ENCODE measurements around the gene PKN2.
A peak's percentile ranks its signal among the peaks of the same experiment; 100 is the strongest.

The PKN2 gene

DNA sequence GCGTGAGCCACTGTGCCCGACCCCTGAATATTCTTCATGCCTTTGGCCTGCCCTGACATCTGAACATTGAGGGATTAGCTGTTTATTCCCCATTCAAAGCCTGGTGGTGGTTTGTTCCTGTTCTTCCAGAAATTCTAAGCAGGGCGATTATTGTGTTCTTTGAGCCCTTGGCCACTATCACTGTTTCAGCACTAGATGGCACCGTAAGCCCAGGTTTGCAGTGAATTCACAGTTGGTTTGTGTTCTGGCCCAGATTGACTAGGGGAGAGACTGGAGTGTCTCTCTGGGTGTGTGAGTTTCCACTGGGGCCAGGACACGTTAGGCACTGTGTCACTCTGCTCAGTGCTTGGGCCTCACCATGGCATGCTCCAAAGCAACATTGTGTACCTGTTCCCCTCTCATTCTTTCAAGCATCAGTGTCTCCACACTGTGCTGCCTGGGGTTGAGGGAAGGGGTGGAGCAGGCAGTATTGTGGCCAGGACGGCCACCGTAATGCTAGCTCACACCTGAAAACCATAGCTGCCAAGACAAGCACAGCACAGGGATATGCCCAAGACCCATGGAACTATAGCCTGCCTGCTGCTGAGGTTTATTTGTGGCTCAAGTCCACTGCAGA lies 52.7 kb downstream of the PKN2 start:
- DNase-seq: peak; percentile 6

DNA sequence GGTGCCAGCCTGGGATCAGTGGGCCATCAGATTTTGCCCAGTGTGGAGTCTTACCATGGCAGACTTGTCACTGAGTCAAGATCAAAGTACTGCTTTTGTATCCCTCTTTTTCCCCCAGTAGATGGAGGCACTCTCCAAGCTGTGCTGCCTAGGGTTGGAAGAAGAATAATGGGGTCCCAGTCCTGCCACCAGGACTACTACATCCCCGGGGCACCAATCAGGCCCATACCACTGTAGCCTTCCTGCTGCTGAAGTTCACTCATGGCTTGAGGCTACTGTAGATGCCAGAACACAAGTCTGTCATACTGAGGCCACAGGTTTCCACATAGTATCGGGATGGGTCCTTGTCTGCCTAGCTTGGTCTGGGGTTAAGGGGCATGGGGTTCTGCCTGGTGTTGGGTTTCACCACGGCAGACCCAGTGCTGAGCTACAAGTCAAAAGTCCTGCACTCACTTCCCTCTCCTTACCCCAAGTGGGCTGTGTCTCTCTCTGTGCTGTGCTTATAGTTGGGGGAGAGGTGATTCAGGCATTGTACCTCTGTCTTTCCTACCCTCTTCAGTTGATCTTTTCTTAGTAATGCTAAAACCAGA lies 53.4 kb downstream of the PKN2 start:
- DNase-seq: no peak

DNA sequence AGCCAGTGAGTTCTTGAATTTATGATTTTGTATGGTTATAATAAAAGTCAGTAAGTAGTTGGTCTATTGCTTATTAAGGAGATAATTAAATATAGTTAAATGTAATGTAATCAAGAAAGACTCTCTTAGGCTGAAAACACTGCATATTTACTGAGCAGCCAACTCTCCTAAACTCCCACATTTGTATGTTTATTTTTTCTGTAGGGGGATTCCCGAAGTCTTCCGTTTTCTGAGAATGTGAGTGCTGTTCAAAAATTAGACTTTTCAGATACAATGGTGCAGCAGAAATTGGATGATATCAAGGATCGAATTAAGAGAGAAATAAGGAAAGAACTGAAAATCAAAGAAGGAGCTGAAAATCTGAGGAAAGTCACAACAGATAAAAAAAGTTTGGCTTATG lies 56.7 kb downstream of the PKN2 start:
- no peak for DNase-seq

DNA sequence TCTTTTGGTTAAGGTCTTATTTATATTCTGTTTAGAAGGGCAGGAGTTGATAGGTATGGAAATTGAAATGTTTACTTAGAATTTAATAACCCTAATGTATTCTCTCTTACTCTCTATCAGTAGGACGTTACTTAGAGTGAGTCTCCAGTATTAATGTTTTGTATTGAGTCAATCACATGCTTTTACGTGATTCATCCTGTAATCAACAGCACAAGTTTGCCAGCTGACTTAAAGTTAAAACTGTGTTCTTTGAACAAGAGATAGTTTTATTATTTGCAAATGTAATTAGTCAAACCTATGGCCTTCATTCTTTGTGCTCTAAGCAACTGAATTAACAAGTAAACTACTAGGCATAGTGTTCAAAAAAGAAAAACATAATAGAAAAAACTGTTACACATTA lies 57.3 kb downstream of the PKN2 start:
- DNase-seq: no peak

DNA sequence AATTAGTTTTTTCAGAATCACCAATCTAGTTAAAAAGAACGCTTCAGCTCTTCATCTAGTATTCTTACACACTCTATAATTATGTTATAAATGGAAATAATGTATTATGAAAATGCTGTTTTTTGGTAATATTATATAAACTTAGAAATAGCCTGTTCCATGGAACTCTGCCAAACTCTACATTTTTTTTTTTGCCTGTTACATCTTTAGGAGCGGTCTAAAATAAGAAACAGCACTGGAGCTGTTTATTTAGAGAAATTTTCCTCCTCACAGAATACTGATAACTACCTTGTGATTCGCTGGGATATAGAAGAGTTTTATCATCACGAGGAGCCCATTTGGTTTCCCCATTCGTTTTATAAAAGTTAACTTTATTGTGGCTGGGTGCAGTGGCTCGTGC lies 58.5 kb downstream of the PKN2 start:
- DNase-seq: no peak

DNA sequence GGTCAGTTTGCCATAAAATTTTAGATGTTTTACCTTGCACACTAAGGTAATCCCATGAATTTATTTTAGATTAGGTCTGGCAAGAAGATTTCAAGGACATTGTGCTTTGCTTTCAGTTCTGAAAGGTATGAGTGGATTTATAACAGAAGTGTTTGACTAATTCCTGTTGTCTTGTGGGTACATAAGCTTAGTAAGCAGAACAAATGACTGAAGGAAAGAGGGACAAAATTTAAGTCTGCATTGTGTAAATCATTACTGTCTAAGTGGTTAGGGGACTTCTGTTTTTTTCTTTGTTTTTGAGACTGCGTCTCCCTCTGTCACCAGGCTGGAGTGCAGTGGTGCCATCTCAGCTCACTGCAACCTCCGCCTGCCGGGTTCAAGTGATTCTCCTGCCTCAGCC lies 60.1 kb downstream of the PKN2 start:
- no peak for DNase-seq

DNA sequence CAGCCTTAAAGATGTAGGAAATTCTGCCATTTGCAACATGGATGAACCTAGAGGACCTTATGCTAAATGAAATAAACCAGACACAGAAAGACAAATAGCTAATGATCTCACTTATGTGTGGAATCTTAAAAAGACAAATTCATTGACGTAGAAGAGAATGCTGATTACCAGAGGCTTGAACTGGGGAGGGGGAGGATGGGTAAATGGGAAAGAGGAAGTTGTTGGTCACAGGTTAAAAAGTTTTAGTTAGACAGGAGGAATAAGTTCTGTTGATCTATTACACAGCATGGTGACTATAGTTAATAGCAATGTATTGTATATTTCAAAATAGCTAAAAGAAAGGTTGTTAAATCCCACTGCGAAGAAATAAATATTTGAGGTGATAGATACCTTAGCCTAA lies 62.8 kb downstream of the PKN2 start:
- DNase-seq: no peak

DNA sequence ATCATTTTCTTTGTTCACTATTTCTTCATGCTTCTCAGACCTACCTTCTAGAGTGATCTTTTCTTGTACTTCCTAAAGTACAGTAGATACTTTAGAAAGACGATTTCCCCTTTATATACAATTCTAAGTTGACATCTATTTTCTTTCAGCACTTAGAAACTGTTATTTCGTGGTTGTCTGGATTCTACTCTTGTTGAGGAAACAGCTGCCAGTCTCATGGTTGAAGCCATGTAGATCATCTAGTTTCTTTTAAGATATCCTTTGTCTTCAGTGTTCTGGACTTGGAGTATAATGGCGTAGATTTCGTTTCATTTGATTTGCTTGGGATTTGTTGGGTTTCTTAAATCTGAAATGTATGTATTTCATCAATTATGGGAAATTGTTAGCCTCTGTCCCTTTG lies 67.6 kb downstream of the PKN2 start:
- DNase-seq: no peak

DNA sequence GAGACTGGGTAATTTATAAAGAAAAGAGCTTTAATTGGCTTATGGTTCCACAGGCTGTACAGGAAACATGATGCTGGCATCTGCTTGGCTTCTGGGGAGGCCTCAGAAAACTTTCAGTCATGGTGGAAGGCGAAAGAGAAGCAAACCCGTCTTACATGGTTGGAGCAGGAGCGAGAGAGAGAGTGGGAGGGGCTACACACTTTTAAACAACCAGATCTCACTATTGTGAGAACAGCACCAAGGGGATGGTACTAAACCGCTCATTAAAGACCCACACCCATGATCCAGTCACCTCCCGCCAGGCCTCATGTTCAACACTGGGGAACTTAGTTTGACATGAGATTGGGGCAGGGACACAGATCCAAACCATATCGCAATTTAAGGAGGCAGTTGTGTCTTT lies 69.4 kb downstream of the PKN2 start:
- no peak for DNase-seq

DNA sequence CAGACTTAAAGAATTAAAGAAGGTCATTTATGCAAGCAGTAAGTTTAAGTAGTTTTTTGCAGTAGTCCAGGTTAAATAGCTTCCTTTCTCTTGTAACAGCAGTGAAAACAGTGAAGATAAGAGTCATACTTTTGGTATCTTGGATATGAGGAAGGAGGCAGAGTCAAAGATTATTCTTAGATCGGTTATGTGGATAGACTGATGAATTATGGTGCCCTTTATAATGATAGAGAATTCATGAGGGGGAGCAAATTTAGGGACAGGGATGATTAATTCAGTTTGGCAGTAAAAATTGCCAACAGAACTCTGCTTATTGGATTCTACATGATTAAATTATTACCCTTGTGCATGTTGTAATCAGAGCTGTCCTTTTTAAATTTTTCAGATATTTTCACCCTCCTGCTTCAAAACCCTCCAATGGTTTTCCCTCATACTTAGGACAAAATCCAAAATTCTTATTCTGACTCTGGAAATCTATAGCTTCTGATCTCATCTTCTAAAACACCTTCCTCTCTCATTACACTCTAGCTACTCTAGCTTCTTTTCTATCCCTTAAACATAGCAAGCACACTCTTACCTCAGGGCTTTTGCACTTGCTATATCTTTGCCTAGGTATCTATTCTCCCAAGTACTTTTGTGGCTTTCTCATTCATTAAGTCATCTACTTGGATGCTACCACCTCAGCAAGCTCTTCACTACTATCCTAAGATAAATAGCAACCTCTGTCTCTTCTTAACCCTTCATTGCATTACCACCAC lies 79.8 kb downstream of the PKN2 start:
- DNase-seq: no peak

DNA sequence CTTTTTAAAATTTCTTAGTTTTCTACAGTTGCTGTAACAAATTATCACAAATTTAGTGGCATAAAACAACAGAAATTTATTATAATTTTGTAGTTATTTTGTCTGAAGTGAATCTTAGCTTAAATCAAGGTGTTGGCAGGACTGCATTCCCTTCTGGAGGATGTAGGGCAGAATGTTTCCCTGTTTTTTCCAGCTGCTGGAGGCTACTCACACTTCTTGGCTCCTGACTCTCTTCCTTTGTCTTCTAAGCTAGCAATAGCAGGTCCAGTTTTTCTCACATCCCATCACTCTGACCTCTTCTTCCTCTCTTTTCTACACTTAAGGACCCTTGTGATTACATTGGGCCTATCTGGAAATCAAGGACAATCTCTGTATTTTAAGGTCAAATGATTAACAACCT lies 84.1 kb downstream of the PKN2 start:
- no peak for DNase-seq

DNA sequence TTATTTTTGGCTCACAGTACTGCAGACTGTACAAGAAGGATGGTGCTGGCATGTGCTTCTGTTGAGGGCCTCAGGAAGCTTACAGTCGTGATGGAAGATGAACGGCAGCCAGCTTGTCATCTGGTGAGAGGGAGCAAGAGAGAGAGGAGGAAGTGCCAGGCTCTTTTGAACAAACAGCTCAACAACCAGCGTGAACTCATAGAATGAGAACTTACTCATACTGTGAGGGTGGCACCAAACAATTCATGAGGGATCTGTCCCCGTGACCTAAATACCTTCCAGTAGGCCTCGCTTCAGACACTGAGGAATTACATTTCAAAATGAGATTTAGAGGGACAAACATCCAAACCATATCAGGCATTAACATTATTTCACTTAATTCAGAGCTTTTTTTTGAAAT lies 84.7 kb downstream of the PKN2 start:
- no peak for DNase-seq

DNA sequence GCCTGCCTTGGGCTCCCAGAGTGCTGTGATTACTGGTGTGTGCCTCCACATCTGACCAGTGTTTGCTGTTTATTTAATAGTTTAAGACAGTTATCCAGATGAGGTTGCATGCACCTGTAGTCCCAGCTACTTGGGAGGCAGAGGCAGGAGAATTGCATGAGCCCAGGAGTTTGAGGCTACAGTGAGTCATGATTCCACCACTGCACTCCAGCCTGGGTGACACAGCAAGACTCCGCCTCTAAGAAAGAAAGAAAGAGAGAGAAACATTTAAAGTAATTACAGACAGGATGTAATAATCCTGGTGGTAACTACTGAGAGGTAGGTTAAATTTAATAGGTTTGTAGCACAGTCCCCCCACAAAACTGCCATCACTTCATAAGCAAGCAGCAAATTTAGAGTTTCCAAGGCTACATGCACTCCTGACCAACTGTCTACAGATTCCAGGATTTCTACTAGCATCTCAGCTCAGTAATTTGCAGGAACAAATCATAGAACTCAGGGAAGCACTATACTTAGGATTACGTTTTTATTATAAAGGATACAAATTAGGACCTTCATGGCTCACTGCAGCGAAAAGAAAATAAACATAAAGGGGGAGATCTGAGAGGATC lies 89.6 kb downstream of the PKN2 start:
- DNase-seq: no peak

DNA sequence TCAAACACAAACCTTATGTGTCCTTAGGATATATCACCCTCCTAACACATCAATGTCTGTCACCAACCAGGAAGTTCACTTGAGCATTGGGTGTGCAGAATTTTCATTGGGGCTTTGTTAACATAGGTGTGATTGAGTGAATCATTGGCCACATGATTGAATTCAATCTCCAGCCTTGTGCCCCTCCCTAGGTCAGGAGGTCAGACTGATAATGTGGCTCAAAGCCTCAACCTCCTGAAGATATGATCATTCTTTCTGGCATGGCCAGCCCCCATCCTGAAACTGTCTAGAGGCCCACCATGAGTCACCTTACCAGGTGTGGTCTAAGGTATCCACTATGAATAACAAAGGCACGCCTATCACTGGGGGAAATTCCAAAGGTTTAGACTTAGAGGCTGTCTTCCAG lies 90.1 kb downstream of the PKN2 start:
- DNase-seq: peak; percentile 12

DNA sequence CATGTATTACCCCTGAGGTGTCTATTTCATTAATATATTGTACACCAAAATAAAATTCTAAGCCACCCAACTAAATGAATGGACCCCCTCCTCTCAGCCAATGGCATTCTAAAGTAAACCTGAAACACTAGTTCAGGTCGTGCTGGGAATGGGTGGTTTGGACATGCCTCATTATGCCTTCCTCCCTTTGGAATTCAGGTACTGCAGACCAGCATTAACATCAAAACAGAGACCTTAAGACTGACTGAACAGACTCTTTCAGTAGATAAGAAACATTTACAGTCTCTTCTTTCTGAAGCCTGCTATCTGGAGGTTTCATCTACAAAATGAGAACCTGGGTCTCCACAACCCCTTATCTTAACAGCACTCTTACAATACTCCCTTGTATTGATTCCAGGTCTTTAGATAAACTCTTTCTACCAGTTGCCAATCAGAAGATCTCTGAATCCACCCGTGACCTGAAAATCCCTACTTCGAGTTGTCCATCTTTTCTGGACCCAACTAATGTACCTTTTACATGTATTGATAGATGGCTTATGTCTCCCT lies 93.6 kb downstream of the PKN2 start:
- no peak for DNase-seq

DNA sequence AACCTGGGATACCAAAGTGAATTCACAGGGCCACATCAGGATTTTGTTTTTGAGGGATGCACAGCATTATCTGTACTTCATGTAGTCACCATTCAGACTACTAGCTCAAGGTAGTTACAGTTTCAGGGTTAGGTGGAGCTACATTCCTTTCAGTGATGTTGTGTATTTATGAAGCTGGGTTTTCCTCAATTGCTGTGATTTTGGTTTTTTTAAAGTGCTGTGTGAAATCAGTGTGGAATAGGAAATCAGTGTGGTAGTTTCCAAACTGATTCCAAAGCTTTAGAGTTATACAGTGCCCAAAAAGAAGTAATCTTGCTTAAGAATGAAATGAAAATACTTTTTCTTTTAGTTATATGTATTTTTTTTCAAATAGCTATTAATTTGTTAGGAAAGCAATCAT lies 95.8 kb downstream of the PKN2 start:
- no peak for DNase-seq

DNA sequence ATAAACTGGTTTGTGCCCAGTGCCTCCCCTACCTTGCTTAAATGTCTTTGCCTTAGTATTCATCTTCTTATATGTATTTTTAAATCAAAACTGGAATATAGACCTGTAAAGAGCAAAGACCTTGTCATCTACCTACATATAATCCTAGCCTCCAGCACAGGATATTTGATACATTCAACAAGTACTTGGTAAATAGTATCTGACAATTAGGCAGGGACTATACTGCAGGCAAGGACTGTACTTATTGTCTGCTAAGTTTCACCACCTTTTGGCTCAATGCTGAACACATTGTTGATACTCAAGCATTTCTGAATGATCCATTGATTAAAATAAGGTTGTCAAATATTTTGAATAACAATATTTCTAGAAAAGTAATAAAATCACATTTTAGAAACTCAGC lies 96.4 kb downstream of the PKN2 start:
- DNase-seq: no peak

DNA sequence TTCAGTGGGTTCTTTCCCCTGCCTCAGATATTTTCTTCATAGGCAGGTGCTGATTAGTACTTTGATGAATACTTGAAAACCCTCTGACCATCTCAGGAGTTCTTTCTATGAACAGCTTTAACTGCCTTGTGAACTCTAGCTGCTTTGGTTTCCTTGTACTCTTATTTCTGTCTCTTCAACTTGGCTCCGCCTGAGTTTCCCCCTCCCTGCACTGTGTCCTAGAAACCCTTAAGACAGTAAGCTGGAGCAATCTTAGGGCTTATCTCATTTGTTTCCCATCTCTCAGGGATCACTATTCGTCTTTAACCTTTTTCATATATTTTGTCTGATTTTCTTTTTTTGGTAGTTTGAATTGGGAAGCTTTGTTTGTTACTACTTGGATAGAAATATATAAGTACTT lies 99.1 kb downstream of the PKN2 start:
- no peak for DNase-seq

DNA sequence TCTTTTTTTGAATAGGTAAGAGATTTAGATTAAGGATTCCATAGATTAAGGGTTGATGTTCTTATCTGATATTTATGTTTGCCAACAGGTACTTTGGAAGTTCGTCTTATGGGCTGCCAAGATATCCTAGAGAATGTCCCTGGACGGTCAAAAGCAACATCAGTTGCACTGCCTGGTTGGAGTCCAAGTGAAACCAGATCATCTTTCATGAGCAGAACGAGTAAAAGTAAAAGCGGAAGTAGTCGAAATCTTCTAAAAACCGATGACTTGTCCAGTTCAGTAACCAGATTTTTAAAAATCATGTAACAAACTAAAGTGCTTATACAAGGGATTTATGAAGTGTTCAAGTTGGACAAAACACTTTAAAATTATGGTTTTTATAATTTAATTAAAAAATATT lies 100.5 kb downstream of the PKN2 start:
- no peak for DNase-seq

DNA sequence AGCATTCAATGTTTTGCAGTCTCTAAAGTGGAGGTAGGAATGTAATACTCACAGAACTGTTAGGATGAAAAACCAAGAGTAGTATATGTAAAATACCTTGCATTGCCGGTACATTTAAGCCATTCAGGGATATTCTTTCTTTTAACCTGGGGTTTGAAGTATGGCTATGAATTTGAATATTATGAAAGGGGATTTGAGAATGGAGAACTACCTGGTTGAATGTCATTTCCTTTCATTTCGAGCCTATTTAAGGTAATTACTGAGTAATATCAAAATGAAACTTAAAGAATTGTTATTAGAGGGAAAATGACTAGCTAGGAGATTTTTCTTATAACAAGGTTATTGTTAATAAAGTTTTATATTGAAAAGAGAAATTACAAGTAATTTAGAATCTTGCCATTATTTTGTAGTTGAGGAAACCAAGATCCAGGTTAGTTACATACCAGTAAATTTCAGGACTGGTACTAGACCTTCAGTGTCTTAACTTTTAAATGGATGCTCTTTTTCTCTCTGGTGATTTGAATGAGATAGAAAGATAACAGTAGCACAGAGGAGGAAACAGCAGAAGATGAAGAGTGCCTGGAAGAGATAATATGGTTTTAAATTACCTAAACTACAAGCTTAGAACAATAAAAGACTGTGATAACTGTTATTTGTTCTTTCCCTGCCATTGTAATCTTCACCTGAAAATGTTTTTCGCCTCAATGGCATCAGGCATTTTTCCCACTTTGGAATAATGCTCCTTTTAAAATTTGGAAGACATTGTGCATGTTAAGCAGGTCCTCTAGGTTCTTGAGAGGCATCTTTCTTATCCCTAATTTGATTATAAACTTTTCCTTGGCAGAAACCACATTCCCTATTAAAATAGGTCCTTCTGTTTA lies 103.2 kb downstream of the PKN2 start:
- DNase-seq: no peak

DNA sequence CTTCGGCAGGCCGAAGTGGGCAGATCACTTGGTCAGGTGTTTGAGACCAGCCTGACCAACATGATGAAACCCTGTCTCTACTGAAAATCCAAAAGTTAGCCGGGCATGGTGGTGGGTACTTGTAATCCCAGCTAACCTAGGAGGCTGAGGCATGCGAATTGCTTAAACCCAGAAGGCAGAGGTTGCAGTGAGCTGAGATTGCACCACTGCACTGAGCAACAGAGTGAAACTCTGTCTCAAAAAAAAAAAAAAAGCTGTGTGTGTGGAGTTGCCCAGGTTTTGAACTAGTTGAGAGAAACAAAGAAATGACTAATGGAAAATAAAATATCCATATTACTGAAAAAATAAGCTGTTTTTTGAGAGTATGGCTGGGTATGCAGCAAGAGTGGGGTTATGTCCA lies 107.1 kb downstream of the PKN2 start:
- no peak for DNase-seq

DNA sequence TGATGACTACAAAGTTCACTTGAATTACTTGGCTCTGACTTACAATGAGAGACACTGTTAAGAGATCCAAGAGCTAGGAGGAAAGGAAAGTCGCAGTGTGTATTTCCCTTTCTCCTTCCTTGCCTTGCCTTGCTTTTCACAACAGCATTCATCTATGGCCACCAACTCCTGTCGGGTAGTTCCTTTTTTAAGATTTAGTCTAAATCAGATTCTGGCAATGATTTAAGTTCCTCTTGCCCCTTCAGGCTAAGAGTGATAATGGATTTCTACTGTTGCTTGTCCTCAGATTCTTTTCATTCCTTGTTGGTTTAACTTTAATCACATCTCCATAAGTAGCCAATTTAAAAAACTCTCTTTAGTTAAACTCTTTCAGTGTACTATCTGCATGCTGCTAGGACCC lies 115.4 kb downstream of the PKN2 start:
- no peak for DNase-seq

All from CD4-positive, alpha-beta T cell treated with Interleukin-4 for 4 hours (primary cell).